ES-I3 (cell line): ENCODE results near the gene STRN4.

Experiments used
- H3K36me3 ChIP-seq: 2 replicates; pipeline ENCODE4 v1.6.1; 2013; ENCODE audit warnings: mild to moderate bottlenecking, low read length, control low read depth, moderate library complexity; ENCODE audit not compliant: insufficient read depth
- H3K4me1 ChIP-seq: 2 replicates; pipeline ENCODE4 v1.6.1; 2013; ENCODE audit warnings: mild to moderate bottlenecking, control low read depth, low read length; ENCODE audit not compliant: insufficient read depth
- H3K9ac ChIP-seq: 2 replicates; pipeline ENCODE4 v1.6.1; 2013; ENCODE audit warnings: low read depth, mild to moderate bottlenecking, low read length, moderate library complexity
- H3K9me3 ChIP-seq: 2 replicates; pipeline ENCODE4 v1.6.1; 2013; ENCODE audit warnings: mild to moderate bottlenecking, low read length, moderate library complexity; ENCODE audit not compliant: control insufficient read depth, insufficient read depth

Gene STRN4

GRCh38 chr19:46728208-46728607 lies 18.0 kb downstream of the STRN4 start:
- Histone ChIP-seq H3K9ac (no peak overlapping the region), H3K4me1 (peaks cover 8% of the 10 kb centered on the region), H3K36me3 (peaks cover 11% of the 10 kb centered on the region), H3K9me3 (no peaks in the 10 kb centered on the region)

- no peak overlapping the region for H3K9ac ChIP-seq
- H3K4me1 ChIP-seq, result peaks cover 8% of the 10 kb centered on the region
- H3K9me3 ChIP-seq, result no peaks in the 10 kb centered on the region
- H3K36me3 ChIP-seq, result peaks cover 8% of the 10 kb centered on the region
Measured at GRCh38 chr19:46727757-46728156, 18.5 kb downstream of the STRN4 start.

GRCh38 chr19:46726971-46727501 lies 19.2 kb downstream of the STRN4 start:
- Histone ChIP-seq H3K9me3 (no peaks in the 10 kb centered on the region), H3K4me1 (peaks cover 8% of the 10 kb centered on the region), H3K36me3 (peaks cover 9% of the 10 kb centered on the region), H3K9ac (no peak overlapping the region)

GRCh38 chr19:46726551-46726950 lies 19.7 kb downstream of the STRN4 start:
- Histone ChIP-seq H3K9me3 (no peaks in the 10 kb centered on the region), H3K36me3 (peaks cover 12% of the 10 kb centered on the region), H3K4me1 (peaks cover 8% of the 10 kb centered on the region), H3K9ac (no peak overlapping the region)

- H3K4me1 ChIP-seq, result peaks cover 5% of the 10 kb centered on the region; the same call in 1 of the 2 replicates
- H3K9me3 ChIP-seq, result no peaks in the 10 kb centered on the region
- peaks cover 12% of the 10 kb centered on the region for H3K36me3 ChIP-seq
- H3K9ac ChIP-seq, result no peak overlapping the region
Measured at GRCh38 chr19:46725859-46726393, 20.3 kb downstream of the STRN4 start.

GRCh38 chr19:46725036-46725820 lies 21.0 kb downstream of the STRN4 start:
- H3K4me1 ChIP-seq, result peaks cover 5% of the 10 kb centered on the region; the same call in 1 of the 2 replicates
- H3K9ac ChIP-seq, result no peak overlapping the region
- H3K9me3 ChIP-seq, result no peaks in the 10 kb centered on the region
- H3K36me3 ChIP-seq, result peaks cover 12% of the 10 kb centered on the region

- peaks cover 5% of the 10 kb centered on the region; the same call in 1 of the 2 replicates for H3K4me1 ChIP-seq
- H3K9ac ChIP-seq, result no peak overlapping the region
- peaks cover 12% of the 10 kb centered on the region for H3K36me3 ChIP-seq
- no peaks in the 10 kb centered on the region for H3K9me3 ChIP-seq
Measured at GRCh38 chr19:46724468-46724867, 21.8 kb downstream of the STRN4 start.

GRCh38 chr19:46723471-46723870 lies 22.8 kb downstream of the STRN4 start:
- H3K4me1 ChIP-seq, result peaks cover 5% of the 10 kb centered on the region; the same call in 1 of the 2 replicates
- H3K36me3 ChIP-seq, result peaks cover 12% of the 10 kb centered on the region
- H3K9ac ChIP-seq, result no peak overlapping the region
- no peaks in the 10 kb centered on the region for H3K9me3 ChIP-seq

GRCh38 chr19:46723023-46723461 lies 23.2 kb downstream of the STRN4 start:
- peaks cover 10% of the 10 kb centered on the region for H3K36me3 ChIP-seq
- H3K9me3 ChIP-seq, result no peaks in the 10 kb centered on the region
- H3K9ac ChIP-seq, result no peak overlapping the region
- peaks cover 5% of the 10 kb centered on the region; the same call in 1 of the 2 replicates for H3K4me1 ChIP-seq

- peaks cover 5% of the 10 kb centered on the region; the same call in 1 of the 2 replicates for H3K4me1 ChIP-seq
- H3K9me3 ChIP-seq, result no peaks in the 10 kb centered on the region
- no peak overlapping the region for H3K9ac ChIP-seq
- H3K36me3 ChIP-seq, result peaks cover 9% of the 10 kb centered on the region
Measured at GRCh38 chr19:46722421-46723022, 23.7 kb downstream of the STRN4 start.

- H3K4me1 ChIP-seq, result peaks cover 5% of the 10 kb centered on the region; the same call in 1 of the 2 replicates
- peaks cover 9% of the 10 kb centered on the region for H3K36me3 ChIP-seq
- H3K9me3 ChIP-seq, result no peaks in the 10 kb centered on the region
- no peak overlapping the region for H3K9ac ChIP-seq
Measured at GRCh38 chr19:46722004-46722380, 24.3 kb downstream of the STRN4 start.

- Histone ChIP-seq H3K4me1 (peaks cover under 1% of the 10 kb centered on the region; the same call in 1 of the 2 replicates), H3K9me3 (no peaks in the 10 kb centered on the region), H3K9ac (no peak overlapping the region), H3K36me3 (peaks cover 4% of the 10 kb centered on the region; the same call in 1 of the 2 replicates)
Measured at GRCh38 chr19:46721269-46722003, 24.8 kb downstream of the STRN4 start.

- H3K9me3 ChIP-seq, result no peaks in the 10 kb centered on the region
- no peak overlapping the region; the same call in 1 of the 2 replicates for H3K9ac ChIP-seq
- H3K4me1 ChIP-seq, result no peaks in the 10 kb centered on the region
- H3K36me3 ChIP-seq, result peaks cover 4% of the 10 kb centered on the region; the same call in 1 of the 2 replicates
Measured at GRCh38 chr19:46720503-46721239, 25.6 kb downstream of the STRN4 start.
